Measurements from ENCODE around the gene RAMP3.
"Not testable (repeated sequence)": the region's sequence is repeated elsewhere in the genome, so short reads cannot be mapped to it uniquely, and the experiment has no call there.

RAMP3 gene

GRCh38 chr7:45157653-45158401 lies at the start of gene RAMP3:
Gene RAMP3 (plus strand): TSS chr7:45157791. CDS start chr7:45157829, 38 bp downstream.
- H2AFZ ChIP-seq (ENCODE audit: low read length, unreplicated experiment), result no peak within 1 kb of the TSS
- no peak within 1 kb of the TSS for H3K27ac ChIP-seq (ENCODE audit: low read depth, low read length)
- H3K27me3 ChIP-seq (ENCODE audit: insufficient read depth, low read length), result peaks cover 35% of the 10 kb centered on the region
- no peaks in the 10 kb centered on the region for H3K79me2 ChIP-seq (ENCODE audit: control insufficient read depth, insufficient read depth, low read length, unreplicated experiment)
- H3K4me3 ChIP-seq (ENCODE audit: low read depth, low read length), result no peak within 1 kb of the TSS
- no peaks in the 10 kb centered on the region for H3K4me1 ChIP-seq (ENCODE audit: control insufficient read depth, insufficient read depth, low read length, unreplicated experiment)
- H3K36me3 ChIP-seq (ENCODE audit: insufficient read depth, low read length), result no peaks in the 10 kb centered on the region

- Histone ChIP-seq H3K36me3 (ENCODE audit: insufficient read depth, low read length) (peaks cover 46% of the 10 kb centered on the region), H3K4me3 (ENCODE audit: low read depth, low read length) (peak overlapping the region; percentile 41; the same call in 1 of the 2 replicates), H3K79me2 (ENCODE audit: control insufficient read depth, insufficient read depth, low read length, unreplicated experiment) (peaks cover 56% of the 10 kb centered on the region), H2AFZ (ENCODE audit: low read length, unreplicated experiment) (no peak overlapping the region), H3K4me1 (ENCODE audit: control insufficient read depth, insufficient read depth, low read length, unreplicated experiment) (peaks cover 24% of the 10 kb centered on the region), H3K27me3 (ENCODE audit: insufficient read depth, low read length) (no peaks in the 10 kb centered on the region), H3K27ac (ENCODE audit: low read depth, low read length) (no peak overlapping the region)
Observed at GRCh38 chr7:45108863-45109262, 48.7 kb upstream of the RAMP3 start.

- Histone ChIP-seq H3K79me2 (ENCODE audit: control insufficient read depth, insufficient read depth, low read length, unreplicated experiment) (peaks cover 48% of the 10 kb centered on the region), H3K4me3 (ENCODE audit: low read depth, low read length) (peak within 1 kb of the TSS; percentile 88), H3K27ac (ENCODE audit: low read depth, low read length) (peak within 1 kb of the TSS; percentile 87), H3K4me1 (ENCODE audit: control insufficient read depth, insufficient read depth, low read length, unreplicated experiment) (peaks cover 24% of the 10 kb centered on the region), H2AFZ (ENCODE audit: low read length, unreplicated experiment) (peak within 1 kb of the TSS; percentile 86), H3K36me3 (ENCODE audit: insufficient read depth, low read length) (peaks cover 28% of the 10 kb centered on the region), H3K27me3 (ENCODE audit: insufficient read depth, low read length) (peaks cover 16% of the 10 kb centered on the region)
Observed at GRCh38 chr7:45111298-45112223, 46.0 kb upstream of the RAMP3 start, which contains the start of gene TBRG4. Gene TBRG4 (minus strand): TSS chr7:45111697. CDS start chr7:45109237, 2,460 bp downstream.

GRCh38 chr7:45112648-45113047 lies 44.9 kb upstream of the RAMP3 start:
- Histone ChIP-seq H3K4me1 (ENCODE audit: control insufficient read depth, insufficient read depth, low read length, unreplicated experiment) (peaks cover 22% of the 10 kb centered on the region), H3K4me3 (ENCODE audit: low read depth, low read length) (peak overlapping the region; percentile 88), H3K27ac (ENCODE audit: low read depth, low read length) (no peak overlapping the region), H3K27me3 (ENCODE audit: insufficient read depth, low read length) (peaks cover 27% of the 10 kb centered on the region), H3K79me2 (ENCODE audit: control insufficient read depth, insufficient read depth, low read length, unreplicated experiment) (peaks cover 37% of the 10 kb centered on the region), H3K36me3 (ENCODE audit: insufficient read depth, low read length) (peaks cover 17% of the 10 kb centered on the region), H2AFZ (ENCODE audit: low read length, unreplicated experiment) (no peak overlapping the region)

- H3K27ac ChIP-seq (ENCODE audit: low read depth, low read length); H2AFZ ChIP-seq (ENCODE audit: low read length, unreplicated experiment); H3K36me3 ChIP-seq (ENCODE audit: insufficient read depth, low read length); H3K4me1 ChIP-seq (ENCODE audit: control insufficient read depth, insufficient read depth, low read length, unreplicated experiment); H3K4me3 ChIP-seq (ENCODE audit: low read depth, low read length): not testable (repeated sequence)
- Histone ChIP-seq H3K27me3 (ENCODE audit: insufficient read depth, low read length) (peaks cover 27% of the 10 kb centered on the region), H3K79me2 (ENCODE audit: control insufficient read depth, insufficient read depth, low read length, unreplicated experiment) (peaks cover 21% of the 10 kb centered on the region)
Observed at GRCh38 chr7:45114257-45114656, 43.3 kb upstream of the RAMP3 start.

- Histone ChIP-seq H3K4me1 (ENCODE audit: control insufficient read depth, insufficient read depth, low read length, unreplicated experiment) (peaks cover 4% of the 10 kb centered on the region), H3K79me2 (ENCODE audit: control insufficient read depth, insufficient read depth, low read length, unreplicated experiment) (peaks cover 16% of the 10 kb centered on the region), H3K36me3 (ENCODE audit: insufficient read depth, low read length) (no peaks in the 10 kb centered on the region), H2AFZ (ENCODE audit: low read length, unreplicated experiment) (no peak overlapping the region), H3K27ac (ENCODE audit: low read depth, low read length) (no peak overlapping the region), H3K4me3 (ENCODE audit: low read depth, low read length) (no peak overlapping the region), H3K27me3 (ENCODE audit: insufficient read depth, low read length) (peaks cover 27% of the 10 kb centered on the region)
Observed at GRCh38 chr7:45114926-45115325, 42.7 kb upstream of the RAMP3 start.

- Histone ChIP-seq H3K27me3 (ENCODE audit: insufficient read depth, low read length) (peaks cover 27% of the 10 kb centered on the region), H2AFZ (ENCODE audit: low read length, unreplicated experiment) (no peak overlapping the region), H3K27ac (ENCODE audit: low read depth, low read length) (no peak overlapping the region), H3K36me3 (ENCODE audit: insufficient read depth, low read length) (no peaks in the 10 kb centered on the region), H3K4me1 (ENCODE audit: control insufficient read depth, insufficient read depth, low read length, unreplicated experiment) (no peaks in the 10 kb centered on the region), H3K79me2 (ENCODE audit: control insufficient read depth, insufficient read depth, low read length, unreplicated experiment) (peaks cover 5% of the 10 kb centered on the region), H3K4me3 (ENCODE audit: low read depth, low read length) (no peak overlapping the region)
Observed at GRCh38 chr7:45116048-45116447, 41.5 kb upstream of the RAMP3 start.

GRCh38 chr7:45117582-45117981 lies 40.0 kb upstream of the RAMP3 start:
- no peak overlapping the region for H3K4me3 ChIP-seq (ENCODE audit: low read depth, low read length)
- no peaks in the 10 kb centered on the region for H3K36me3 ChIP-seq (ENCODE audit: insufficient read depth, low read length)
- no peak overlapping the region for H3K27ac ChIP-seq (ENCODE audit: low read depth, low read length)
- no peaks in the 10 kb centered on the region for H3K4me1 ChIP-seq (ENCODE audit: control insufficient read depth, insufficient read depth, low read length, unreplicated experiment)
- H2AFZ ChIP-seq (ENCODE audit: low read length, unreplicated experiment), result no peak overlapping the region
- no peaks in the 10 kb centered on the region for H3K79me2 ChIP-seq (ENCODE audit: control insufficient read depth, insufficient read depth, low read length, unreplicated experiment)
- peaks cover 27% of the 10 kb centered on the region for H3K27me3 ChIP-seq (ENCODE audit: insufficient read depth, low read length)

GRCh38 chr7:45118292-45118691 lies 39.3 kb upstream of the RAMP3 start:
- Histone ChIP-seq H3K27me3 (ENCODE audit: insufficient read depth, low read length) (peaks cover 27% of the 10 kb centered on the region), H2AFZ (ENCODE audit: low read length, unreplicated experiment) (no peak overlapping the region), H3K36me3 (ENCODE audit: insufficient read depth, low read length) (no peaks in the 10 kb centered on the region), H3K4me3 (ENCODE audit: low read depth, low read length) (no peak overlapping the region), H3K79me2 (ENCODE audit: control insufficient read depth, insufficient read depth, low read length, unreplicated experiment) (no peaks in the 10 kb centered on the region), H3K4me1 (ENCODE audit: control insufficient read depth, insufficient read depth, low read length, unreplicated experiment) (no peaks in the 10 kb centered on the region), H3K27ac (ENCODE audit: low read depth, low read length) (no peak overlapping the region)

- H3K79me2 ChIP-seq (ENCODE audit: control insufficient read depth, insufficient read depth, low read length, unreplicated experiment), result no peaks in the 10 kb centered on the region
- H2AFZ ChIP-seq (ENCODE audit: low read length, unreplicated experiment), result no peak overlapping the region
- H3K4me1 ChIP-seq (ENCODE audit: control insufficient read depth, insufficient read depth, low read length, unreplicated experiment), result no peaks in the 10 kb centered on the region
- peaks cover 27% of the 10 kb centered on the region for H3K27me3 ChIP-seq (ENCODE audit: insufficient read depth, low read length)
- H3K4me3 ChIP-seq (ENCODE audit: low read depth, low read length), result no peak overlapping the region
- H3K27ac ChIP-seq (ENCODE audit: low read depth, low read length), result no peak overlapping the region
- H3K36me3 ChIP-seq (ENCODE audit: insufficient read depth, low read length), result no peaks in the 10 kb centered on the region
Observed at GRCh38 chr7:45118889-45119331, 38.7 kb upstream of the RAMP3 start.

All from ACC112 (cell line).